AG04450 (cell line): ENCODE data around the gene MKLN1. TPM values are rescaled to one million over a fixed set of nuclear protein-coding genes. Genes with fewer than 3 reads are reported as not detected.
"Not testable (repeated sequence)": the region's sequence is repeated elsewhere in the genome, so short reads cannot be mapped to it uniquely, and the experiment has no call there.

Source experiments
- CTCF ChIA-PET: fragments of 300-600, 350-600 bp; formaldehyde crosslinking; extraction: SDS; loops from one replicate; lab custom pipeline; 2022; ENCODE audit warnings: antibody characterized with exemption, inconsistent platforms; lab: Charles Lee
- POLR2A ChIA-PET: fragments of 350-600 bp; formaldehyde crosslinking; extraction: SDS; loops from one replicate; lab custom pipeline; 2021; ENCODE audit warnings: antibody characterized with exemption, inconsistent platforms; lab: Yijun Ruan, JAX
- DNase-seq: peaks from one replicate; pipeline ENCODE4 v3.0.0-alpha.2; 2011; ENCODE audit warnings: low read depth, low spot score
- H3K27ac ChIP-seq: one replicate; pipeline ENCODE4 v1.5.1; 2012; ENCODE audit warnings: low read depth, low read length, control low read depth
- H3K27me3 ChIP-seq: one replicate; pipeline ENCODE4 v1.6.0; 2012; ENCODE audit warnings: low read length; ENCODE audit not compliant: control insufficient read depth, insufficient read depth
- H3K4me3 ChIP-seq: 2 replicates; pipeline ENCODE4 v1.5.1; 2011; ENCODE audit warnings: mild to moderate bottlenecking, low read depth, low read length, control low read depth
- H3K9me3 ChIP-seq: 2 replicates; pipeline ENCODE4 v1.5.1; 2012; ENCODE audit warnings: low read length; ENCODE audit not compliant: control insufficient read depth, insufficient read depth
- CTCF ChIP-seq: IDR thresholded peaks from 2 replicates; pipeline ENCODE4 v1.5.1; 2011; ENCODE audit warnings: low read depth, low read length, control low read depth, inconsistent platforms
- polyA plus RNA-seq: library from polyadenylated mRNA; depleted of rRNA; stranded (reverse); fragments of >200 nt; gene quantifications from 2 replicates; pipeline ENCODE4 v1.2.3, GENCODE V29; 2011

Gene MKLN1
- polyA plus RNA-seq, 1 experiment, result 56.8 TPM

- no peaks in the 10 kb centered on the region for H3K9me3 ChIP-seq
- no peak for TF ChIP-seq CTCF
- H3K4me3 ChIP-seq, result no peak overlapping the region
- DNase-seq, result no peak
- ChIA-PET POLR2A (no interaction called here), CTCF (interaction anchor here (1.3 kb wide), 1 partner anchor 390 kb away, joined by 7 read pairs; no protein-coding TSS in a partner anchor)
- no peak overlapping the region for H3K27ac ChIP-seq
- H3K27me3 ChIP-seq, result no peaks in the 10 kb centered on the region
Observed at GRCh38 chr7:131459256-131459655, 131.6 kb downstream of the MKLN1 start.

- no peak for TF ChIP-seq CTCF
- POLR2A ChIA-PET, result no interaction called here
- Histone ChIP-seq H3K27ac (no peak overlapping the region), H3K4me3 (no peak overlapping the region), H3K9me3 (no peaks in the 10 kb centered on the region), H3K27me3 (no peaks in the 10 kb centered on the region)
- CTCF ChIA-PET, result interaction anchor here (1.1 kb wide), 1 partner anchor 422 kb away, joined by 3 read pairs; no protein-coding TSS in a partner anchor
- DNase-seq, result no peak
Observed at GRCh38 chr7:131462059-131462458, 134.4 kb downstream of the MKLN1 start.

- H3K4me3 ChIP-seq, H3K9me3 ChIP-seq, H3K27me3 ChIP-seq, POLR2A ChIA-PET, H3K27ac ChIP-seq, DNase-seq: not testable (repeated sequence)
- CTCF ChIA-PET, result interaction anchor here (1.1 kb wide), 1 partner anchor 422 kb away, joined by 3 read pairs; no protein-coding TSS in a partner anchor
Observed at GRCh38 chr7:131462715-131463114, 135.0 kb downstream of the MKLN1 start.

- POLR2A ChIA-PET, result no interaction called here
- CTCF ChIA-PET, result interaction anchor here (0.7 to 0.8 kb wide), 2 partner anchors 9 to 398 kb away, joined by 3 read pairs; no protein-coding TSS in a partner anchor
- no peaks in the 10 kb centered on the region for H3K27me3 ChIP-seq
- H3K4me3 ChIP-seq, result no peak overlapping the region
- no peak for DNase-seq
- no peaks in the 10 kb centered on the region for H3K9me3 ChIP-seq
- no peak overlapping the region for H3K27ac ChIP-seq
- no peak for TF ChIP-seq CTCF
Observed at GRCh38 chr7:131466735-131467365, 139.2 kb downstream of the MKLN1 start.

- POLR2A ChIA-PET, result no interaction called here
- DNase-seq, result no peak
- CTCF ChIA-PET, result no interaction called here
Observed at GRCh38 chr7:131467788-131468187, 140.1 kb downstream of the MKLN1 start.

More at GRCh38 chr7:131467788-131468187, 140.1 kb downstream of the MKLN1 start:
- Histone ChIP-seq H3K27ac (no peak overlapping the region), H3K9me3 (no peaks in the 10 kb centered on the region; the same call in 1 of the 2 replicates), H3K27me3 (no peaks in the 10 kb centered on the region), H3K4me3 (no peak overlapping the region)
- TF ChIP-seq CTCF, result no peak
